H1 (cell line): ENCODE measurements around the gene SPAG17. TPM values are rescaled to one million over a fixed set of nuclear protein-coding genes. Genes with fewer than 3 reads are reported as not detected.

Experiments used
- CTCF ChIA-PET: fragments of 300-600 bp; sonication (Branson Sonifier 250); formaldehyde crosslinking; loops from one replicate; lab custom pipeline; 2021; ENCODE audit not compliant: partially characterized antibody; lab: Charles Lee
- POLR2A ChIA-PET: fragments of 300-600 bp; sonication (Branson Sonifier 250); formaldehyde crosslinking; loops from one replicate; lab custom pipeline; 2021; ENCODE audit warnings: inconsistent platforms; ENCODE audit not compliant: partially characterized antibody; lab: Charles Lee
- DNase-seq, 2 experiments: peaks; one replicate each; pipeline versions ENCODE4 v3.0.0 to v3.0.0-alpha.2; 2010 to 2022; ENCODE audit warnings: low spot score in 2 of 2, low read depth in 1 of 2, mixed read lengths in 1 of 2
- FAIRE-seq: peaks from 2 replicates; lab custom pipeline; 2011; peaks lifted over from hg19 to GRCh38; lab: Jason Lieb, UNC
- H2AFZ ChIP-seq: 2 replicates; pipeline ENCODE4 v1.8.1; 2012; ENCODE audit warnings: low read length, inconsistent platforms
- H2AK5ac ChIP-seq: 2 replicates; pipeline ENCODE4 v1.6.1; 2013; ENCODE audit warnings: low read depth, low read length
- H2BK120ac ChIP-seq: replicated peaks from 2 replicates; pipeline ENCODE3; 2013; ENCODE audit warnings: low read depth, low read length, inconsistent platforms
- H2BK12ac ChIP-seq: 2 replicates; pipeline ENCODE4 v1.6.1; 2013; ENCODE audit warnings: low read depth, low read length
- H2BK15ac ChIP-seq: 2 replicates; pipeline ENCODE4 v1.6.1; 2013; ENCODE audit warnings: low read length
- H2BK20ac ChIP-seq: 2 replicates; pipeline ENCODE4 v1.6.1; 2013; ENCODE audit warnings: low read length
- H2BK5ac ChIP-seq: 2 replicates; pipeline ENCODE4 v1.6.1; 2013; ENCODE audit warnings: low read depth, low read length
- H3K14ac ChIP-seq: 2 replicates; pipeline ENCODE4 v1.6.1; 2013; ENCODE audit warnings: inconsistent platforms; ENCODE audit not compliant: insufficient read length
- H3K18ac ChIP-seq: 2 replicates; pipeline ENCODE4 v1.6.1; 2013; ENCODE audit warnings: low read length; ENCODE audit errors: extremely low read depth
- H3K23ac ChIP-seq: 2 replicates; pipeline ENCODE4 v1.6.1; 2013; ENCODE audit warnings: inconsistent platforms; ENCODE audit not compliant: insufficient read length
- H3K23me2 ChIP-seq: 2 replicates; pipeline ENCODE4 v1.6.1; 2013; ENCODE audit warnings: low read depth, low read length
- H3K27ac ChIP-seq: 2 replicates; pipeline ENCODE4 v1.6.1; 2011; ENCODE audit warnings: low read depth, low read length, inconsistent platforms
- H3K27me3 ChIP-seq, 4 experiments: replicated peaks in 1 of 4; 1 replicate in 1 of 4; 2 replicates in 3 of 4; pipeline versions ENCODE4 v1.6.1 to v1.8.1; 2011 to 2013; ENCODE audit warnings: low read length in 3 of 4, mild to moderate bottlenecking in 3 of 4, inconsistent platforms in 2 of 4, mixed read lengths in 2 of 4, moderate library complexity in 1 of 4; ENCODE audit not compliant: control insufficient read depth in 3 of 4, insufficient read depth in 3 of 4; ENCODE audit errors: extremely low read depth in 1 of 4
- H3K36me3 ChIP-seq, 4 experiments: 2 replicates each; pipeline versions ENCODE4 v1.6.1 to v1.8.1; 2011 to 2013; ENCODE audit warnings: mild to moderate bottlenecking in 4 of 4, low read length in 3 of 4, moderate library complexity in 2 of 4, control low read depth in 1 of 4, inconsistent platforms in 1 of 4; ENCODE audit not compliant: insufficient read depth in 4 of 4, control insufficient read depth in 2 of 4
- H3K4ac ChIP-seq: replicated peaks from 2 replicates; pipeline ENCODE3; 2013; ENCODE audit warnings: low read length, low read depth, mixed read lengths, inconsistent platforms; ENCODE audit not compliant: insufficient read length
- H3K4me1 ChIP-seq, 4 experiments: replicated peaks in 1 of 4; 1 replicate in 1 of 4; 2 replicates in 3 of 4; pipeline versions ENCODE4 v1.6.1 to v1.8.1; 2011 to 2013; ENCODE audit warnings: low read length in 3 of 4, inconsistent platforms in 2 of 4, mixed read lengths in 1 of 4; ENCODE audit not compliant: insufficient read depth in 4 of 4, control insufficient read depth in 3 of 4
- H3K4me2 ChIP-seq, 2 experiments: 2 replicates each; pipeline versions ENCODE4 v1.6.1 to v1.8.1; 2011 to 2013; ENCODE audit warnings: low read depth in 2 of 2, low read length in 2 of 2, control low read depth in 1 of 2, inconsistent platforms in 1 of 2, mild to moderate bottlenecking in 1 of 2; ENCODE audit not compliant: insufficient read depth in 1 of 2
- H3K4me3 ChIP-seq, 4 experiments: fragments of 200-600, 300-600 bp in 1 of 4; sonication (generic), shearing (Covaris generic), sonication (Bioruptor Twin) in 1 of 4; 2 replicates each; pipeline versions ENCODE4 v1.5.1 to v1.8.1; 2011 to 2016; ENCODE audit warnings: low read length in 4 of 4, low read depth in 3 of 4, control low read depth in 2 of 4, inconsistent platforms in 2 of 4, mild to moderate bottlenecking in 2 of 4, mixed read lengths in 1 of 4, moderate library complexity in 1 of 4; ENCODE audit not compliant: insufficient read depth in 2 of 4; ENCODE audit errors: extremely low read depth in 1 of 4
- H3K56ac ChIP-seq: replicated peaks from 2 replicates; pipeline ENCODE3; 2013; ENCODE audit warnings: low read depth, mild to moderate bottlenecking, mixed read lengths, low read length, inconsistent platforms; ENCODE audit not compliant: insufficient read length
- H3K79me1 ChIP-seq: 2 replicates; pipeline ENCODE4 v1.6.1; 2013; ENCODE audit warnings: low read depth, low read length, control low read depth
- H3K79me2 ChIP-seq, 2 experiments: 2 replicates each; pipeline versions ENCODE4 v1.6.1 to v1.8.1; 2012 to 2013; ENCODE audit warnings: low read length in 2 of 2, mild to moderate bottlenecking in 2 of 2, inconsistent platforms in 1 of 2; ENCODE audit not compliant: insufficient read depth in 2 of 2, control insufficient read depth in 1 of 2
- H3K9ac ChIP-seq, 4 experiments: replicated peaks in 1 of 4; 1 replicate in 1 of 4; 2 replicates in 3 of 4; pipeline versions ENCODE4 v1.6.1 to v1.8.1; 2011 to 2013; ENCODE audit warnings: low read depth in 3 of 4, low read length in 3 of 4, control low read depth in 2 of 4, mild to moderate bottlenecking in 2 of 4, moderate library complexity in 2 of 4, inconsistent platforms in 1 of 4; ENCODE audit errors: extremely low read depth in 1 of 4
- H3K9me3 ChIP-seq, 2 experiments: 2 replicates each; pipeline versions ENCODE4 v1.6.1 to v1.8.1; 2012 to 2013; ENCODE audit warnings: mild to moderate bottlenecking in 2 of 2, moderate library complexity in 2 of 2, control low read depth in 1 of 2, inconsistent platforms in 1 of 2, low read depth in 1 of 2, low read length in 1 of 2, mixed read lengths in 1 of 2; ENCODE audit not compliant: insufficient read depth in 2 of 2
- H4K20me1 ChIP-seq, 2 experiments: replicated peaks in 1 of 2; 2 replicates each; pipeline versions ENCODE3 to v1.8.1; 2011 to 2013; ENCODE audit warnings: inconsistent platforms in 2 of 2, low read length in 2 of 2, mild to moderate bottlenecking in 1 of 2; ENCODE audit not compliant: insufficient read depth in 2 of 2, control insufficient read depth in 1 of 2
- H4K5ac ChIP-seq: 2 replicates; pipeline ENCODE4 v1.6.1; 2013; ENCODE audit warnings: low read length, low read depth, mixed read lengths, inconsistent platforms; ENCODE audit not compliant: insufficient read length
- H4K8ac ChIP-seq: 2 replicates; pipeline ENCODE4 v1.8.0; 2013; ENCODE audit warnings: mild to moderate bottlenecking, moderate library complexity, low read length, inconsistent platforms; ENCODE audit not compliant: insufficient read depth; ENCODE audit errors: extremely low read depth
- H4K91ac ChIP-seq: replicated peaks from 2 replicates; pipeline ENCODE3; 2013; ENCODE audit warnings: low read length, mixed read lengths, inconsistent platforms; ENCODE audit not compliant: insufficient read length
- BCL11A ChIP-seq, 2 experiments: IDR thresholded peaks; one replicate each; pipeline ENCODE4 v1.6.1; 2011; ENCODE audit warnings: low read depth in 2 of 2, low read length in 2 of 2, mild to moderate bottlenecking in 2 of 2
- CBX5 ChIP-seq: fragments of 300-800, 300-1000 bp; sonication (generic); IDR thresholded peaks from 2 replicates; pipeline ENCODE4 v1.7.1; 2016; ENCODE audit warnings: antibody characterized with exemption, low read length, low read depth
- CBX8 ChIP-seq: fragments of 300-800, 300-1000 bp; sonication (generic); IDR thresholded peaks from 2 replicates; pipeline ENCODE4 v1.7.1; 2016; ENCODE audit warnings: low read depth, low read length, borderline replicate concordance
- CHD1 ChIP-seq: IDR thresholded peaks from 2 replicates; pipeline ENCODE4 v1.6.1; 2012; ENCODE audit warnings: low read depth, low read length, improper control_type of control experiment
- CHD2 ChIP-seq: IDR thresholded peaks from 2 replicates; pipeline ENCODE4 v1.6.1; 2012; ENCODE audit warnings: low read length, improper control_type of control experiment
- EZH2 ChIP-seq: fragments of 200-600 bp; sonication (generic); IDR thresholded peaks from 2 replicates; pipeline ENCODE4 v1.7.1; 2012; ENCODE audit warnings: low read depth, mild to moderate bottlenecking, moderate library complexity, low read length, inconsistent platforms; ENCODE audit not compliant: severe bottlenecking
- KDM4A ChIP-seq: IDR thresholded peaks from one replicate; pipeline ENCODE4 v1.7.1; 2012; ENCODE audit warnings: low read depth, mild to moderate bottlenecking, moderate library complexity, low read length, inconsistent platforms; ENCODE audit not compliant: severe bottlenecking
- KDM5A ChIP-seq: fragments of 200-600 bp; IDR thresholded peaks from 2 replicates; pipeline ENCODE4 v1.7.1; 2012; ENCODE audit warnings: mild to moderate bottlenecking, low read length, inconsistent platforms, mixed read lengths
- NRF1 ChIP-seq: IDR thresholded peaks from 2 replicates; pipeline ENCODE4 v1.6.1; 2011; ENCODE audit warnings: mild to moderate bottlenecking, low read depth, low read length, improper control_type of control experiment
- POLR2AphosphoS5 ChIP-seq: IDR thresholded peaks from 2 replicates; pipeline ENCODE4 v1.6.1; 2011; ENCODE audit warnings: low read depth, low read length
- SIX5 ChIP-seq: IDR thresholded peaks from 2 replicates; pipeline ENCODE4 v1.6.1; 2011; ENCODE audit warnings: mild to moderate bottlenecking, low read depth, low read length
- YY1 ChIP-seq: IDR thresholded peaks from 2 replicates; pipeline ENCODE4 v1.6.1; 2011; ENCODE audit warnings: low read depth, mild to moderate bottlenecking, low read length
- polyA plus RNA-seq, 7 experiments: library from polyadenylated mRNA; depleted of rRNA in 3 of 7; stranded (reverse) in 5 of 7; unstranded in 2 of 7; fragments of >200 nt in 5 of 7; fragments of 200-250 nt in 2 of 7; gene quantifications; 1 replicate in 5 of 7; 2 replicates in 1 of 7; 4 replicates in 1 of 7; pipeline versions ENCODE4 v1.2.1 to v1.2.3, GENCODE V29; 2011 to 2013; ENCODE audit warnings: missing spikeins in 2 of 7, mixed read lengths in 2 of 7
- total RNA-seq: library from RNA; stranded (reverse); fragmentation: NEBNext Ultra II Directional; extraction: Animal tissue kit (Norgen Biotek cat#: 25700); gene quantifications from 2 replicates; pipeline ENCODE4 v1.2.1, GENCODE V29; 2021
- TF ChIP-seq, protein P1 (sequence below): IDR thresholded peaks from 2 replicates; pipeline ENCODE4 v1.6.1; 2012; ENCODE audit warnings: inconsistent platforms

The SPAG17 gene
- total and polyA plus RNA-seq, 2 of the 8 experiments (the other 6 are each of a cell fraction or from before 2014, with no cell fraction given): 0.56 to 0.62 TPM

DNA sequence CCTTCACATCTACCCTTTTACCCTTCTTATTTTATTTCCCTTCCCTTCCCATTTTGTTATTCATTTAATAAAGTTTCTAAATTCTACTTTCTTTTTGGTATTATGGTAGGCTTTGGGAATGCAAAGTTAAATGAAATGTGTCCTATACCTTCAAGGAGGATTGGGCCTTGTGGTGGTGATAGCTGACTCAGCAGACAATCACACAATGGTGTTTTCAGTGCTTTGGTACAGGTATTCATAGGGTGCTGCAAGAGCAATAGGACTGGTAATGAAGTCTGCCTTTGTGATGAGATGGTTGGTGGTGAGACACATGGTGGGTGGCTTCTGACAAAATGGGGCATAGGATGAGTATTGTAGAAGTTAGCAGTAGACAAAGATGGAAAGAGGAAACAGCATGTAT, 21.9 kb upstream of the SPAG17 start:
- POLR2A ChIA-PET: no interaction called here
- Histone ChIP-seq H4K5ac (no peak overlapping the region), H2AK5ac (no peak overlapping the region), H3K79me2 (no peaks in the 10 kb centered on the region), H4K20me1 (no peaks in the 10 kb centered on the region), H3K23me2 (no peaks in the 10 kb centered on the region; the same call in 1 of the 2 replicates), H4K91ac (no peak overlapping the region), H3K56ac (no peak overlapping the region), H2BK5ac (no peak overlapping the region), H3K4ac (no peak overlapping the region), H2BK20ac (no peak overlapping the region), H3K18ac (no peak overlapping the region), H3K23ac (no peak overlapping the region), H2BK120ac (no peak overlapping the region), H3K14ac (no peak overlapping the region), H3K9ac (no peak overlapping the region), H3K9me3 (no peaks in the 10 kb centered on the region), H3K79me1 (no peaks in the 10 kb centered on the region), H4K8ac (no peak overlapping the region), H3K36me3 (no peaks in the 10 kb centered on the region; a peak in 1 of 8 replicates), H3K4me3 (no peak overlapping the region), H3K4me1 (no peaks in the 10 kb centered on the region)
- FAIRE-seq (no peak), DNase-seq (no peak)
- TF ChIP-seq YY1 (no peak), POLR2AphosphoS5 (no peak), SIX5 (no peak), CBX5 (no peak), KDM5A (no peak), CHD2 (no peak), BCL11A (IDR thresholded peaks at IDR 0.05; ENCODE audit: low read depth in 2 of 2, low read length in 2 of 2) (no peak), KDM4A (no peak), EZH2 (no peak), CHD1 (no peak), CBX8 (no peak), NRF1 (no peak)
- TF ChIP-seq, protein P1, sequence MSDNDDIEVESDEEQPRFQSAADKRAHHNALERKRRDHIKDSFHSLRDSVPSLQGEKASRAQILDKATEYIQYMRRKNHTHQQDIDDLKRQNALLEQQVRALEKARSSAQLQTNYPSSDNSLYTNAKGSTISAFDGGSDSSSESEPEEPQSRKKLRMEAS: no peak
- TF ChIP-seq, all 59 proteins: peak for 0
- CTCF ChIA-PET: interaction anchor here (0.8 to 1.1 kb wide), 2 partner anchors 16 to 53 kb away, joined by 3 read pairs; no protein-coding TSS in a partner anchor
- Histone ChIP-seq H3K4me2 (no peak overlapping the region), H2BK12ac (no peak overlapping the region), H3K27ac (no peak overlapping the region), H3K27me3 (no peaks in the 10 kb centered on the region), H2AFZ (no peak overlapping the region), H2BK15ac (no peak overlapping the region; the same call in 1 of the 2 replicates)
